HepG2 (cell line): ENCODE data around the gene IL1R1. TPM values are rescaled to one million over a fixed set of nuclear protein-coding genes. Genes with fewer than 3 reads are reported as not detected.

Experiments used
- ERF ChIP-seq: IDR thresholded peaks from 2 replicates; pipeline ENCODE4 v1.6.1; 2018; ENCODE audit warnings: missing biosample characterization, missing genetic modification reagents
- ETV5 ChIP-seq: IDR thresholded peaks from 2 replicates; pipeline ENCODE4 v1.6.1; 2018; ENCODE audit warnings: missing biosample characterization, missing genetic modification reagents, inconsistent platforms, borderline replicate concordance
- GATAD2A ChIP-seq: IDR thresholded peaks from 2 replicates; pipeline ENCODE4 v1.6.1; 2016
- GLI4 ChIP-seq: sonication (generic); formaldehyde crosslinking; IDR thresholded peaks from 2 replicates; pipeline ENCODE4 v1.5.1; 2020; ENCODE audit warnings: missing genetic modification reagents, mild to moderate bottlenecking, moderate library complexity, borderline replicate concordance
- HMG20B ChIP-seq: conservative IDR thresholded peaks from 2 replicates; pipeline ENCODE4 v1.6.1; 2016; ENCODE audit warnings: missing genetic modification reagents, missing compliant biosample characterization
- NCOA5 ChIP-seq: sonication (generic); formaldehyde crosslinking; IDR thresholded peaks from 2 replicates; pipeline ENCODE4 v1.4.0; 2020; ENCODE audit warnings: missing genetic modification reagents
- NR1H2 ChIP-seq: sonication (generic); formaldehyde crosslinking; IDR thresholded peaks from 2 replicates; pipeline ENCODE4 v1.8.1; 2022; ENCODE audit warnings: low read depth, missing genetic modification reagents, borderline replicate concordance
- RAD21 ChIP-seq: fragments of 450-650 bp; formaldehyde crosslinking; IDR thresholded peaks from 2 replicates; pipeline ENCODE4 v1.5.0; 2020; ENCODE audit warnings: mild to moderate bottlenecking
- SOX5 ChIP-seq: IDR thresholded peaks from 2 replicates; pipeline ENCODE4 v1.6.1; 2016; ENCODE audit warnings: borderline replicate concordance
- SRSF1 ChIP-seq: fragments of 200-400 bp; formaldehyde crosslinking; optimal IDR thresholded peaks from 2 replicates; pipeline ENCODE3; 2017; ENCODE audit warnings: mild to moderate bottlenecking, low read depth, low read length, moderate library complexity
- STAG1 ChIP-seq: sonication (generic); formaldehyde crosslinking; IDR thresholded peaks from 2 replicates; pipeline ENCODE4 v1.4.0; 2020; ENCODE audit warnings: missing genetic modification reagents
- ZNF124 ChIP-seq: sonication (generic); formaldehyde crosslinking; IDR thresholded peaks from 2 replicates; pipeline ENCODE4 v1.4.0; 2020; ENCODE audit warnings: missing genetic modification reagents
- ZNF264 ChIP-seq: sonication (generic); formaldehyde crosslinking; IDR thresholded peaks from 2 replicates; pipeline ENCODE4 v1.4.0; 2020; ENCODE audit warnings: missing genetic modification reagents
- ZNF326 ChIP-seq: sonication (generic); formaldehyde crosslinking; IDR thresholded peaks from 2 replicates; pipeline ENCODE4 v1.4.0; 2020; ENCODE audit warnings: missing genetic modification reagents, borderline replicate concordance
- ZNF644 ChIP-seq: IDR thresholded peaks from 2 replicates; pipeline ENCODE4 v1.6.1; 2016; ENCODE audit warnings: low read depth
- ZNF678 ChIP-seq: sonication (generic); formaldehyde crosslinking; IDR thresholded peaks from 2 replicates; pipeline ENCODE4 v1.4.0; 2020; ENCODE audit warnings: mild to moderate bottlenecking, missing genetic modification reagents
- ZSCAN30 ChIP-seq: sonication (generic); formaldehyde crosslinking; IDR thresholded peaks from 2 replicates; pipeline ENCODE4 v1.5.0; 2020; ENCODE audit warnings: mild to moderate bottlenecking, missing genetic modification reagents
- polyA plus RNA-seq, 8 experiments: library from polyadenylated mRNA; depleted of rRNA in 3 of 8; stranded (reverse) in 7 of 8; unstranded in 1 of 8; fragments of >200 nt; fragmentation: Illumina TruSeq in 4 of 8; extraction: Trizol in 4 of 8; gene quantifications; 2 replicates each; pipeline versions ENCODE4 v1.2.1 to v1.2.3, GENCODE V29; 2011 to 2016; ENCODE audit warnings: low read depth in 4 of 8, missing spikeins in 1 of 8, mixed read lengths in 1 of 8; ENCODE audit not compliant: insufficient read depth in 1 of 8
- total RNA-seq, 5 experiments: library from RNA; depleted of rRNA; stranded (reverse); fragments of >200 nt; fragmentation: Illumina TruSeq; extraction: Trizol; gene quantifications; 2 replicates each; pipeline ENCODE4 v1.2.3, GENCODE V29; 2016; ENCODE audit warnings: low read depth in 1 of 5
- TF ChIP-seq, protein P1 (sequence below): sonication (generic); formaldehyde crosslinking; IDR thresholded peaks from 2 replicates; pipeline ENCODE4 v1.4.0; 2020; ENCODE audit warnings: mild to moderate bottlenecking, low read depth, missing genetic modification reagents
- TF ChIP-seq, protein P2 (sequence below): sonication (generic); formaldehyde crosslinking; IDR thresholded peaks from 2 replicates; pipeline ENCODE4 v1.8.0; 2022; ENCODE audit warnings: low read depth, missing genetic modification reagents
- TF ChIP-seq, protein P3 (sequence below): sonication (generic); formaldehyde crosslinking; IDR thresholded peaks from 2 replicates; pipeline ENCODE4 v1.5.1; 2020; ENCODE audit warnings: mild to moderate bottlenecking, moderate library complexity, missing genetic modification reagents
- TF ChIP-seq, protein P4 (sequence below): sonication (generic); IDR thresholded peaks from 2 replicates; pipeline ENCODE4 v1.6.1; 2016; ENCODE audit warnings: low read depth, borderline replicate concordance
- TF ChIP-seq, protein P5 (sequence below): sonication (generic); formaldehyde crosslinking; IDR thresholded peaks from 2 replicates; pipeline ENCODE4 v1.4.0; 2020; ENCODE audit warnings: low read depth, missing genetic modification reagents

Gene IL1R1
- total and polyA plus RNA-seq, 2 of the 13 experiments (the other 11 are each of a cell fraction or from before 2014, with no cell fraction given): 38.0 to 93.1 TPM

DNA sequence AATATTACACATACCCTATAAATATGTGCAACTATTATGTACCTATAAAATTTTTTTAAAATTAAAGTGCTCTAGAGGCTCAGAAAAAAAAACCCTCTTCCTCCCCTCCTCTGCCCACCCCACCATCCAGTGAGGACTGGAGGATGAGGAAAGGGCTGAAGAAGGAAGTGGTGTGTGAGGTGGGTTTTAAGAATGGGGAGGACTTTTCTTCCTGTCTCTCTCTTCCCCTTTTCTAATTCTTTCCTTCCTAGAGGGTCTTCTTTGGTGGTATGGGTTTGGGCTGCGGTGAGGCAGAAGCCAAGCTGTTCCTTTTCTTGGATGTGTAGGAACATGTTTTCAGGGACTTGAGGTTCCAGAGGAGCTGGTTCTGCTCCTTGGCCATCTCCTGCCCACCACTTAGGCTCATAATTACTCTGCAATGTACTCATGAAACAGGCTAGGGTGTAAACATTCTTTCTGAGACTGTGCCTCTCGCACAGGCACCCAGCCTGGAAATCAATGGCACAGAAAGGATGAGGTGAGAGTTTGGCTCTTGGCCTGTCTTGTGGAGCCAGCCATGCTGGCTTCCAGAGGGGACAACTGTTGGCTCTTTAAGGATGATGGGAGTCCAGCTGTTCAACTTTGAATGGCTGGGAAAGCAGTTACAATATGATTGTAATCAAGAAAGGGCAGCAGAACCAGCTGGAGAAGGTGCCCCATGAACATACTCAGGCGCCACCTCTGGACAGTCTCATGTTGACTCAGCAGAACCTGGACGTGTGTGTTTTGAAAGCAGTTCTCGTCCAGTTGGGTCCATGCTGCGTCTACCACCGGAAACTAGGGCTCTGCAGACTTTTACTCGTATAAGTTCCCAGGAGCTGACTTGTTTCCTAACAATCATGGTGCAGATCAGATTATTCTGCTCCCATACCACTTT is 82.5 kb downstream of the IL1R1 start (continued):
- TF ChIP-seq GLI4 (CRISPR knock-in tag) (no peak), ERF (CRISPR knock-in tag) (0 out of 2 replicates have a peak, but pooled peaks have one; percentile 15), ETV5 (CRISPR knock-in tag) (peak; percentile 49; the same call in 1 of the 2 replicates), ZNF644 (CRISPR knock-in tag) (peak; percentile 89; the same call in 1 of the 2 replicates), ZNF124 (CRISPR knock-in tag) (no peak), NCOA5 (CRISPR knock-in tag) (no peak), HMG20B (CRISPR knock-in tag) (0 out of 2 replicates have a peak, but pooled peaks have one; percentile 22), ZNF326 (CRISPR knock-in tag) (no peak), SRSF1 (no peak), NR1H2 (CRISPR knock-in tag) (no peak), RAD21 (CRISPR knock-in tag) (peak; percentile 35; the same call in 1 of the 2 replicates), SOX5 (CRISPR knock-in tag) (no peak), STAG1 (CRISPR knock-in tag) (peak; percentile 64), ZSCAN30 (no peak), ZNF678 (no peak), ZNF264 (no peak), GATAD2A (CRISPR knock-in tag) (0 out of 2 replicates have a peak, but pooled peaks have one; percentile 13)
- TF ChIP-seq, protein P1, sequence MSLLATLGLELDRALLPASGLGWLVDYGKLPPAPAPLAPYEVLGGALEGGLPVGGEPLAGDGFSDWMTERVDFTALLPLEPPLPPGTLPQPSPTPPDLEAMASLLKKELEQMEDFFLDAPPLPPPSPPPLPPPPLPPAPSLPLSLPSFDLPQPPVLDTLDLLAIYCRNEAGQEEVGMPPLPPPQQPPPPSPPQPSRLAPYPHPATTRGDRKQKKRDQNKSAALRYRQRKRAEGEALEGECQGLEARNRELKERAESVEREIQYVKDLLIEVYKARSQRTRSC (CRISPR knock-in tag): no peak
- TF ChIP-seq, protein P2, sequence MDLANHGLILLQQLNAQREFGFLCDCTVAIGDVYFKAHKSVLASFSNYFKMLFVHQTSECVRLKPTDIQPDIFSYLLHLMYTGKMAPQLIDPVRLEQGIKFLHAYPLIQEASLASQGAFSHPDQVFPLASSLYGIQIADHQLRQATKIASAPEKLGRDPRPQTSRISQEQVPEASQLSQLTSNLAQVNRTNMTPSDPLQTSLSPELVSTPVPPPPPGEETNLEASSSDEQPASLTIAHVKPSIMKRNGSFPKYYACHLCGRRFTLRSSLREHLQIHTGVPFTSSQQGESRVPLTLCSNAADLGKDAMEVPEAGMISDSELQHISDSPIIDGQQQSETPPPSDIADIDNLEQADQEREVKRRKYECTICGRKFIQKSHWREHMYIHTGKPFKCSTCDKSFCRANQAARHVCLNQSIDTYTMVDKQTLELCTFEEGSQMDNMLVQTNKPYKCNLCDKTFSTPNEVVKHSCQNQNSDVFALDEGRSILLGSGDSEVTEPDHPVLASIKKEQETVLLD (CRISPR knock-in tag): no peak
- TF ChIP-seq, protein P3, sequence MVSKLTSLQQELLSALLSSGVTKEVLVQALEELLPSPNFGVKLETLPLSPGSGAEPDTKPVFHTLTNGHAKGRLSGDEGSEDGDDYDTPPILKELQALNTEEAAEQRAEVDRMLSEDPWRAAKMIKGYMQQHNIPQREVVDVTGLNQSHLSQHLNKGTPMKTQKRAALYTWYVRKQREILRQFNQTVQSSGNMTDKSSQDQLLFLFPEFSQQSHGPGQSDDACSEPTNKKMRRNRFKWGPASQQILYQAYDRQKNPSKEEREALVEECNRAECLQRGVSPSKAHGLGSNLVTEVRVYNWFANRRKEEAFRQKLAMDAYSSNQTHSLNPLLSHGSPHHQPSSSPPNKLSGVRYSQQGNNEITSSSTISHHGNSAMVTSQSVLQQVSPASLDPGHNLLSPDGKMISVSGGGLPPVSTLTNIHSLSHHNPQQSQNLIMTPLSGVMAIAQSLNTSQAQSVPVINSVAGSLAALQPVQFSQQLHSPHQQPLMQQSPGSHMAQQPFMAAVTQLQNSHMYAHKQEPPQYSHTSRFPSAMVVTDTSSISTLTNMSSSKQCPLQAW (CRISPR knock-in tag): no peak
- TF ChIP-seq, protein P4, sequence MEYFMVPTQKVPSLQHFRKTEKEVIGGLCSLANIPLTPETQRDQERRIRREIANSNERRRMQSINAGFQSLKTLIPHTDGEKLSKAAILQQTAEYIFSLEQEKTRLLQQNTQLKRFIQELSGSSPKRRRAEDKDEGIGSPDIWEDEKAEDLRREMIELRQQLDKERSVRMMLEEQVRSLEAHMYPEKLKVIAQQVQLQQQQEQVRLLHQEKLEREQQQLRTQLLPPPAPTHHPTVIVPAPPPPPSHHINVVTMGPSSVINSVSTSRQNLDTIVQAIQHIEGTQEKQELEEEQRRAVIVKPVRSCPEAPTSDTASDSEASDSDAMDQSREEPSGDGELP: peak; percentile 70; the same call in 1 of the 2 replicates
- TF ChIP-seq, protein P5, sequence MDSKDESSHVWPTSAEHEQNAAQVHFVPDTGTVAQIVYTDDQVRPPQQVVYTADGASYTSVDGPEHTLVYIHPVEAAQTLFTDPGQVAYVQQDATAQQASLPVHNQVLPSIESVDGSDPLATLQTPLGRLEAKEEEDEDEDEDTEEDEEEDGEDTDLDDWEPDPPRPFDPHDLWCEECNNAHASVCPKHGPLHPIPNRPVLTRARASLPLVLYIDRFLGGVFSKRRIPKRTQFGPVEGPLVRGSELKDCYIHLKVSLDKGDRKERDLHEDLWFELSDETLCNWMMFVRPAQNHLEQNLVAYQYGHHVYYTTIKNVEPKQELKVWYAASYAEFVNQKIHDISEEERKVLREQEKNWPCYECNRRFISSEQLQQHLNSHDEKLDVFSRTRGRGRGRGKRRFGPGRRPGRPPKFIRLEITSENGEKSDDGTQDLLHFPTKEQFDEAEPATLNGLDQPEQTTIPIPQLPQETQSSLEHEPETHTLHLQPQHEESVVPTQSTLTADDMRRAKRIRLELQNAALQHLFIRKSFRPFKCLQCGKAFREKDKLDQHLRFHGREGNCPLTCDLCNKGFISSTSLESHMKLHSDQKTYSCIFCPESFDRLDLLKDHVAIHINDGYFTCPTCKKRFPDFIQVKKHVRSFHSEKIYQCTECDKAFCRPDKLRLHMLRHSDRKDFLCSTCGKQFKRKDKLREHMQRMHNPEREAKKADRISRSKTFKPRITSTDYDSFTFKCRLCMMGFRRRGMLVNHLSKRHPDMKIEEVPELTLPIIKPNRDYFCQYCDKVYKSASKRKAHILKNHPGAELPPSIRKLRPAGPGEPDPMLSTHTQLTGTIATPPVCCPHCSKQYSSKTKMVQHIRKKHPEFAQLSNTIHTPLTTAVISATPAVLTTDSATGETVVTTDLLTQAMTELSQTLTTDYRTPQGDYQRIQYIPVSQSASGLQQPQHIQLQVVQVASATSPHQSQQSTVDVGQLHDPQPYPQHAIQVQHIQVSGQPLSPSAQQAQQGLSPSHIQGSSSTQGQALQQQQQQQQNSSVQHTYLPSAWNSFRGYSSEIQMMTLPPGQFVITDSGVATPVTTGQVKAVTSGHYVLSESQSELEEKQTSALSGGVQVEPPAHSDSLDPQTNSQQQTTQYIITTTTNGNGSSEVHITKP (CRISPR knock-in tag): no peak
